H1 (cell line): ENCODE data around the gene SNX15. TPM values are rescaled to one million over a fixed set of nuclear protein-coding genes. Genes with fewer than 3 reads are reported as not detected.

Experiments used
- CTCF ChIA-PET: fragments of 300-600 bp; sonication (Branson Sonifier 250); formaldehyde crosslinking; loops from one replicate; lab custom pipeline; 2021; ENCODE audit not compliant: partially characterized antibody; lab: Charles Lee
- POLR2A ChIA-PET: fragments of 300-600 bp; sonication (Branson Sonifier 250); formaldehyde crosslinking; loops from one replicate; lab custom pipeline; 2021; ENCODE audit warnings: inconsistent platforms; ENCODE audit not compliant: partially characterized antibody; lab: Charles Lee
- DNase-seq, 2 experiments: peaks; one replicate each; pipeline versions ENCODE4 v3.0.0 to v3.0.0-alpha.2; 2010 to 2022; ENCODE audit warnings: low spot score in 2 of 2, low read depth in 1 of 2, mixed read lengths in 1 of 2
- FAIRE-seq: peaks from 2 replicates; lab custom pipeline; 2011; peaks lifted over from hg19 to GRCh38; lab: Jason Lieb, UNC
- H2AFZ ChIP-seq: 2 replicates; pipeline ENCODE4 v1.8.1; 2012; ENCODE audit warnings: low read length, inconsistent platforms
- H2AK5ac ChIP-seq: 2 replicates; pipeline ENCODE4 v1.6.1; 2013; ENCODE audit warnings: low read depth, low read length
- H2BK120ac ChIP-seq: replicated peaks from 2 replicates; pipeline ENCODE3; 2013; ENCODE audit warnings: low read depth, low read length, inconsistent platforms
- H2BK12ac ChIP-seq: 2 replicates; pipeline ENCODE4 v1.6.1; 2013; ENCODE audit warnings: low read depth, low read length
- H2BK15ac ChIP-seq: 2 replicates; pipeline ENCODE4 v1.6.1; 2013; ENCODE audit warnings: low read length
- H2BK20ac ChIP-seq: 2 replicates; pipeline ENCODE4 v1.6.1; 2013; ENCODE audit warnings: low read length
- H2BK5ac ChIP-seq: 2 replicates; pipeline ENCODE4 v1.6.1; 2013; ENCODE audit warnings: low read depth, low read length
- H3K14ac ChIP-seq: 2 replicates; pipeline ENCODE4 v1.6.1; 2013; ENCODE audit warnings: inconsistent platforms; ENCODE audit not compliant: insufficient read length
- H3K18ac ChIP-seq: 2 replicates; pipeline ENCODE4 v1.6.1; 2013; ENCODE audit warnings: low read length; ENCODE audit errors: extremely low read depth
- H3K23ac ChIP-seq: 2 replicates; pipeline ENCODE4 v1.6.1; 2013; ENCODE audit warnings: inconsistent platforms; ENCODE audit not compliant: insufficient read length
- H3K23me2 ChIP-seq: 2 replicates; pipeline ENCODE4 v1.6.1; 2013; ENCODE audit warnings: low read depth, low read length
- H3K27ac ChIP-seq: 2 replicates; pipeline ENCODE4 v1.6.1; 2011; ENCODE audit warnings: low read depth, low read length, inconsistent platforms
- H3K27me3 ChIP-seq, 4 experiments: replicated peaks in 1 of 4; 1 replicate in 1 of 4; 2 replicates in 3 of 4; pipeline versions ENCODE4 v1.6.1 to v1.8.1; 2011 to 2013; ENCODE audit warnings: low read length in 3 of 4, mild to moderate bottlenecking in 3 of 4, inconsistent platforms in 2 of 4, mixed read lengths in 2 of 4, moderate library complexity in 1 of 4; ENCODE audit not compliant: control insufficient read depth in 3 of 4, insufficient read depth in 3 of 4; ENCODE audit errors: extremely low read depth in 1 of 4
- H3K36me3 ChIP-seq, 4 experiments: 2 replicates each; pipeline versions ENCODE4 v1.6.1 to v1.8.1; 2011 to 2013; ENCODE audit warnings: mild to moderate bottlenecking in 4 of 4, low read length in 3 of 4, moderate library complexity in 2 of 4, control low read depth in 1 of 4, inconsistent platforms in 1 of 4; ENCODE audit not compliant: insufficient read depth in 4 of 4, control insufficient read depth in 2 of 4
- H3K4ac ChIP-seq: replicated peaks from 2 replicates; pipeline ENCODE3; 2013; ENCODE audit warnings: low read length, low read depth, mixed read lengths, inconsistent platforms; ENCODE audit not compliant: insufficient read length
- H3K4me1 ChIP-seq, 4 experiments: replicated peaks in 1 of 4; 1 replicate in 1 of 4; 2 replicates in 3 of 4; pipeline versions ENCODE4 v1.6.1 to v1.8.1; 2011 to 2013; ENCODE audit warnings: low read length in 3 of 4, inconsistent platforms in 2 of 4, mixed read lengths in 1 of 4; ENCODE audit not compliant: insufficient read depth in 4 of 4, control insufficient read depth in 3 of 4
- H3K4me2 ChIP-seq, 2 experiments: 2 replicates each; pipeline versions ENCODE4 v1.6.1 to v1.8.1; 2011 to 2013; ENCODE audit warnings: low read depth in 2 of 2, low read length in 2 of 2, control low read depth in 1 of 2, inconsistent platforms in 1 of 2, mild to moderate bottlenecking in 1 of 2; ENCODE audit not compliant: insufficient read depth in 1 of 2
- H3K4me3 ChIP-seq, 4 experiments: fragments of 200-600, 300-600 bp in 1 of 4; sonication (generic), shearing (Covaris generic), sonication (Bioruptor Twin) in 1 of 4; 2 replicates each; pipeline versions ENCODE4 v1.5.1 to v1.8.1; 2011 to 2016; ENCODE audit warnings: low read length in 4 of 4, low read depth in 3 of 4, control low read depth in 2 of 4, inconsistent platforms in 2 of 4, mild to moderate bottlenecking in 2 of 4, mixed read lengths in 1 of 4, moderate library complexity in 1 of 4; ENCODE audit not compliant: insufficient read depth in 2 of 4; ENCODE audit errors: extremely low read depth in 1 of 4
- H3K56ac ChIP-seq: replicated peaks from 2 replicates; pipeline ENCODE3; 2013; ENCODE audit warnings: low read depth, mild to moderate bottlenecking, mixed read lengths, low read length, inconsistent platforms; ENCODE audit not compliant: insufficient read length
- H3K79me1 ChIP-seq: 2 replicates; pipeline ENCODE4 v1.6.1; 2013; ENCODE audit warnings: low read depth, low read length, control low read depth
- H3K79me2 ChIP-seq, 2 experiments: 2 replicates each; pipeline versions ENCODE4 v1.6.1 to v1.8.1; 2012 to 2013; ENCODE audit warnings: low read length in 2 of 2, mild to moderate bottlenecking in 2 of 2, inconsistent platforms in 1 of 2; ENCODE audit not compliant: insufficient read depth in 2 of 2, control insufficient read depth in 1 of 2
- H3K9ac ChIP-seq, 4 experiments: replicated peaks in 1 of 4; 1 replicate in 1 of 4; 2 replicates in 3 of 4; pipeline versions ENCODE4 v1.6.1 to v1.8.1; 2011 to 2013; ENCODE audit warnings: low read depth in 3 of 4, low read length in 3 of 4, control low read depth in 2 of 4, mild to moderate bottlenecking in 2 of 4, moderate library complexity in 2 of 4, inconsistent platforms in 1 of 4; ENCODE audit errors: extremely low read depth in 1 of 4
- H3K9me3 ChIP-seq, 2 experiments: 2 replicates each; pipeline versions ENCODE4 v1.6.1 to v1.8.1; 2012 to 2013; ENCODE audit warnings: mild to moderate bottlenecking in 2 of 2, moderate library complexity in 2 of 2, control low read depth in 1 of 2, inconsistent platforms in 1 of 2, low read depth in 1 of 2, low read length in 1 of 2, mixed read lengths in 1 of 2; ENCODE audit not compliant: insufficient read depth in 2 of 2
- H4K20me1 ChIP-seq, 2 experiments: replicated peaks in 1 of 2; 2 replicates each; pipeline versions ENCODE3 to v1.8.1; 2011 to 2013; ENCODE audit warnings: inconsistent platforms in 2 of 2, low read length in 2 of 2, mild to moderate bottlenecking in 1 of 2; ENCODE audit not compliant: insufficient read depth in 2 of 2, control insufficient read depth in 1 of 2
- H4K5ac ChIP-seq: 2 replicates; pipeline ENCODE4 v1.6.1; 2013; ENCODE audit warnings: low read length, low read depth, mixed read lengths, inconsistent platforms; ENCODE audit not compliant: insufficient read length
- H4K8ac ChIP-seq: 2 replicates; pipeline ENCODE4 v1.8.0; 2013; ENCODE audit warnings: mild to moderate bottlenecking, moderate library complexity, low read length, inconsistent platforms; ENCODE audit not compliant: insufficient read depth; ENCODE audit errors: extremely low read depth
- H4K91ac ChIP-seq: replicated peaks from 2 replicates; pipeline ENCODE3; 2013; ENCODE audit warnings: low read length, mixed read lengths, inconsistent platforms; ENCODE audit not compliant: insufficient read length
- CBX8 ChIP-seq: fragments of 300-800, 300-1000 bp; sonication (generic); IDR thresholded peaks from 2 replicates; pipeline ENCODE4 v1.7.1; 2016; ENCODE audit warnings: low read depth, low read length, borderline replicate concordance
- CEBPB ChIP-seq: IDR thresholded peaks from 2 replicates; pipeline ENCODE4 v1.6.1; 2012; ENCODE audit warnings: low read depth, low read length
- CTBP2 ChIP-seq: IDR thresholded peaks from 2 replicates; pipeline ENCODE4 v1.7.0; 2011; ENCODE audit warnings: borderline replicate concordance, mild to moderate bottlenecking, moderate library complexity, mixed read lengths, low read length; ENCODE audit not compliant: insufficient read depth, insufficient read length
- EGR1 ChIP-seq: IDR thresholded peaks from 2 replicates; pipeline ENCODE4 v1.6.1; 2011; ENCODE audit warnings: low read depth, low read length, borderline replicate concordance
- GTF2F1 ChIP-seq: IDR thresholded peaks from 2 replicates; pipeline ENCODE4 v1.6.1; 2012; ENCODE audit warnings: low read depth, low read length, improper control_type of control experiment, borderline replicate concordance
- JUN ChIP-seq: IDR thresholded peaks from 2 replicates; pipeline ENCODE4 v1.6.1; 2011; ENCODE audit warnings: low read depth, mild to moderate bottlenecking, improper control_type of control experiment, low read length
- MAFK ChIP-seq: IDR thresholded peaks from 2 replicates; pipeline ENCODE4 v1.6.1; 2012; ENCODE audit warnings: low read depth, mild to moderate bottlenecking, improper control_type of control experiment, low read length
- POLR2A ChIP-seq, 2 experiments: IDR thresholded peaks; 1 replicate in 1 of 2; 2 replicates in 1 of 2; pipeline ENCODE4 v1.6.1; 2011; ENCODE audit warnings: low read depth in 2 of 2, low read length in 2 of 2, mild to moderate bottlenecking in 2 of 2; ENCODE audit errors: control extremely low read depth in 1 of 2
- RBBP5 ChIP-seq: IDR thresholded peaks from 2 replicates; pipeline ENCODE4 v1.7.1; 2012; ENCODE audit warnings: low read depth, mild to moderate bottlenecking, inconsistent platforms, low read length, moderate library complexity, borderline replicate concordance
- RXRA ChIP-seq: IDR thresholded peaks from 2 replicates; pipeline ENCODE4 v1.6.1; 2011; ENCODE audit warnings: low read depth, mild to moderate bottlenecking, low read length, moderate library complexity; ENCODE audit not compliant: insufficient read depth
- TCF12 ChIP-seq: IDR thresholded peaks from 2 replicates; pipeline ENCODE4 v1.6.1; 2011; ENCODE audit warnings: low read depth, mild to moderate bottlenecking, low read length
- WGBS, 2 experiments: shearing (Covaris generic) in 1 of 2; methylation state at CpG; one replicate each; pipeline versions ENCODE4 v1.1.6 to v1.1.7; 2013 to 2015; ENCODE audit warnings: low lambda C conversion rate in 2 of 2, mixed read lengths in 2 of 2, inconsistent platforms in 1 of 2, low coverage in 1 of 2, missing lambda C conversion rate in 1 of 2; ENCODE audit not compliant: insufficient replicate concordance in 2 of 2, insufficient coverage in 1 of 2, insufficient read length in 1 of 2; ENCODE audit errors: extremely low coverage in 1 of 2, missing lambda C conversion rate in 1 of 2; 5-methylcytosine and 5-hydroxymethylcytosine counted together
- polyA plus RNA-seq, 7 experiments: library from polyadenylated mRNA; depleted of rRNA in 3 of 7; stranded (reverse) in 5 of 7; unstranded in 2 of 7; fragments of >200 nt in 5 of 7; fragments of 200-250 nt in 2 of 7; gene quantifications; 1 replicate in 5 of 7; 2 replicates in 1 of 7; 4 replicates in 1 of 7; pipeline versions ENCODE4 v1.2.1 to v1.2.3, GENCODE V29; 2011 to 2013; ENCODE audit warnings: missing spikeins in 2 of 7, mixed read lengths in 2 of 7
- total RNA-seq: library from RNA; stranded (reverse); fragmentation: NEBNext Ultra II Directional; extraction: Animal tissue kit (Norgen Biotek cat#: 25700); gene quantifications from 2 replicates; pipeline ENCODE4 v1.2.1, GENCODE V29; 2021
- TF ChIP-seq, protein P1 (sequence below): IDR thresholded peaks from 2 replicates; pipeline ENCODE4 v1.6.1; 2011; ENCODE audit warnings: low read length, improper control_type of control experiment

Gene SNX15
- total and polyA plus RNA-seq, 2 of the 8 experiments (the other 6 are each of a cell fraction or from before 2014, with no cell fraction given), result 13.0 to 18.3 TPM

DNA sequence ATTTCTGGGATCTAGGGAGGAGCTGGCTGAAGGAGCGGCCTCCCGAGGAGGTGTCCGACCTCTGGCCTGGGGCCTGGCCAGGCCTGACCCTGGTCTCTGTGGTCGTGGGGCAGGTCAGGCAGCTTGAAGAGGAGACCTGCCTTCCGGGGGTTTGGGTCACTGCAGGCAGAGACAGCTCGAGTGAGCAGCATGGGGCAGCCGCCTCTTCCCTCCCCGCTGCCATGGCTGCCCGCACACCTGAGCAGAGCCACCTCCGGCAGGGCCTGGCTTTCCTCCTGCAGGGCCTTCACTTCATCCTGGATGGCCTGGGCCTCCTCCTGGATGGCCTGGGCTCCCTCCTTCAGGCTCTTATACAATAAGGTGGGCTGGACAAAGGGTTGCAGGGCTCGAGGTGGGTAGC is 39.1 kb downstream of the SNX15 start:
- H3K56ac ChIP-seq, result no peak overlapping the region
- H4K5ac ChIP-seq, result peak overlapping the region; percentile 34
- peak overlapping the region; percentile 81; the same call in 1 of the 2 replicates for H4K8ac ChIP-seq
- TF ChIP-seq RXRA (no peak), CTBP2 (no peak), POLR2A (IDR thresholded peaks at IDR 0.05; ENCODE audit: control extremely low read depth in 1 of 2, low read depth in 2 of 2, low read length in 2 of 2) (no peak), JUN (no peak), GTF2F1 (no peak), CBX8 (no peak), TCF12 (no peak), MAFK (no peak), EGR1 (no peak), CEBPB (no peak), RBBP5 (no peak)
- TF ChIP-seq, protein P1, sequence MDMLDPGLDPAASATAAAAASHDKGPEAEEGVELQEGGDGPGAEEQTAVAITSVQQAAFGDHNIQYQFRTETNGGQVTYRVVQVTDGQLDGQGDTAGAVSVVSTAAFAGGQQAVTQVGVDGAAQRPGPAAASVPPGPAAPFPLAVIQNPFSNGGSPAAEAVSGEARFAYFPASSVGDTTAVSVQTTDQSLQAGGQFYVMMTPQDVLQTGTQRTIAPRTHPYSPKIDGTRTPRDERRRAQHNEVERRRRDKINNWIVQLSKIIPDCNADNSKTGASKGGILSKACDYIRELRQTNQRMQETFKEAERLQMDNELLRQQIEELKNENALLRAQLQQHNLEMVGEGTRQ, result no peak
- H2BK120ac ChIP-seq, result peak overlapping the region; percentile 6
- 76% methylated on average over 7 of the region's 11 CpGs; no CpG with 5 or more reads in 1 of the 2 experiments for WGBS, 2 experiments
- no peak overlapping the region for H3K23ac ChIP-seq
- H3K36me3 ChIP-seq, result no peaks in the 10 kb centered on the region
- H3K4ac ChIP-seq, result peak overlapping the region; percentile 95
- H2BK15ac ChIP-seq, result peak overlapping the region; percentile 12; the same call in 1 of the 2 replicates
- H2AFZ ChIP-seq, result no peak overlapping the region
- 0 out of 2 replicates have a peak overlapping the region, but pooled peaks have one; percentile 48 for H2BK20ac ChIP-seq
- no peaks in the 10 kb centered on the region for H3K27me3 ChIP-seq
- no peaks in the 10 kb centered on the region for H3K79me1 ChIP-seq
- H3K27ac ChIP-seq, result peak overlapping the region; percentile 52; the same call in 1 of the 2 replicates
- POLR2A ChIA-PET, result interaction anchor here (0.9 to 21.6 kb wide), 11 partner anchors 10 to 289 kb away, joined by 3 to 230 read pairs (median 4); partner anchors contain the start of genes ARL2, EHD1, FAU and MRPL49
- peak overlapping the region; percentile 79 for H4K91ac ChIP-seq
- DNase-seq (no peak), FAIRE-seq (no peak)
- H2BK5ac ChIP-seq, result peak overlapping the region; percentile 69; the same call in 1 of the 2 replicates
- H3K4me3 ChIP-seq, result peak overlapping the region in 2 of 4 experiments; percentile 19 to 34; a peak in 5 of 8 replicates
- H4K20me1 ChIP-seq, result no peaks in the 10 kb centered on the region
- no peak overlapping the region for H3K14ac ChIP-seq
- H3K4me2 ChIP-seq, result peak overlapping the region; percentile 31 to 55; a peak in 3 of 4 replicates
- no peaks in the 10 kb centered on the region for H3K9me3 ChIP-seq
- no peak overlapping the region; the same call in 1 of the 2 replicates for H2AK5ac ChIP-seq
- CTCF ChIA-PET, result interaction anchor here (0.7 to 3.1 kb wide), 5 partner anchors 9 to 219 kb away, joined by 3 to 21 read pairs (median 6); no protein-coding TSS in a partner anchor
- no peaks in the 10 kb centered on the region for H3K23me2 ChIP-seq
- peaks cover 5 to 23% (median 17%) of the 10 kb centered on the region in 4 experiments for H3K4me1 ChIP-seq
- H2BK12ac ChIP-seq, result peak overlapping the region; percentile 92; the same call in 1 of the 2 replicates
- no peaks in the 10 kb centered on the region for H3K79me2 ChIP-seq
- H3K9ac ChIP-seq, result peak overlapping the region in 2 of 4 experiments; percentile 29 to 48; a peak in 3 of 7 replicates
- peak overlapping the region; percentile 95 for H3K18ac ChIP-seq
